GM12891 (cell line): ENCODE results near the gene CTH.

Source experiments
- POLR2A ChIP-seq: IDR thresholded peaks from 2 replicates; pipeline ENCODE4 v1.6.1; 2011; ENCODE audit warnings: low read depth, low read length, control low read depth
- POU2F2 ChIP-seq: IDR thresholded peaks from 2 replicates; pipeline ENCODE4 v1.6.1; 2011; ENCODE audit warnings: low read depth, mild to moderate bottlenecking, control low read depth, low read length, moderate library complexity
- TAF1 ChIP-seq: IDR thresholded peaks from 2 replicates; pipeline ENCODE4 v1.6.1; 2011; ENCODE audit warnings: low read depth, low read length, control low read depth

DNA sequence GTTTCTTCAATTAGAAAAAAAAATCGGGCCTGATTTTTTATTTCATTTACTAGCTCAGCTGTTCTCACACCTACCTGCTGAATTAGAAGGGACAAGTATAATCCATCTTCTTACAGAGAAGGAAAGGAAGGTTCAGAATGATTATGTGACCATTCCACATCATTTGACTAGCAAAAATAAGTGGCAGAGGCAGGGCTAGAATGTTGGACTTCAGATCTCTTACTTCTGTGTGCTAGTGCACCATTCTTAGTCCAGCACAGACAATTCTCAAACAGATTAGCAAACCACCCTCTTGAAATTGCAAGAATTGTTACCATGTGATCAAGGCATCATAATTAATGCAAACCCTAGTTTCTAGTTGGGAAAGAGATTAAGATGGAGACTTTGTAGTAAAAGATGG, 32.7 kb downstream of the CTH start:
- TF ChIP-seq TAF1 (no peak), POU2F2 (no peak), POLR2A (no peak)
